Kidney (tissue), 14 donors: ENCODE results near the gene PPP6C. TPM values are rescaled to one million over a fixed set of nuclear protein-coding genes. Genes with fewer than 3 reads are reported as not detected.
"Not testable (repeated sequence)": the region's sequence is repeated elsewhere in the genome, so short reads cannot be mapped to it uniquely, and the experiment has no call there.

Source experiments
- DNase-seq, 5 donors: peaks; one replicate each; pipeline ENCODE4 v3.0.0-alpha.2; 2013 to 2020
- FAIRE-seq: peaks from 2 replicates; lab custom pipeline; 2012; peaks lifted over from hg19 to GRCh38; lab: Jason Lieb, UNC
- H3K27ac ChIP-seq, 2 donors: one replicate each; pipeline ENCODE4 v1.7.0; 2013; ENCODE audit warnings: low read depth in 2 of 2, low read length in 2 of 2, inconsistent platforms in 1 of 2
- H3K27me3 ChIP-seq: one replicate; pipeline ENCODE4 v1.7.1; 2013; ENCODE audit warnings: low read length, inconsistent platforms; ENCODE audit not compliant: control insufficient read depth, insufficient read depth
- H3K36me3 ChIP-seq, 3 donors: one replicate each; pipeline versions ENCODE4 v1.7.0 to v1.7.1; 2013; ENCODE audit warnings: low read length in 3 of 3, control low read depth in 1 of 3, inconsistent platforms in 1 of 3; ENCODE audit not compliant: insufficient read depth in 3 of 3, control insufficient read depth in 2 of 3
- H3K4me1 ChIP-seq, 3 donors: one replicate each; pipeline versions ENCODE4 v1.7.0 to v1.7.1; 2013; ENCODE audit warnings: low read length in 3 of 3, inconsistent platforms in 1 of 3, low read depth in 1 of 3; ENCODE audit not compliant: control insufficient read depth in 2 of 3, insufficient read depth in 2 of 3
- H3K4me3 ChIP-seq, 3 donors: one replicate each; pipeline versions ENCODE4 v1.7.0 to v1.8.1; 2013; ENCODE audit warnings: low read length in 3 of 3, control low read depth in 1 of 3, inconsistent platforms in 1 of 3
- H3K9ac ChIP-seq, 3 donors: one replicate each; pipeline versions ENCODE4 v1.7.0 to v1.7.1; 2013; ENCODE audit warnings: low read length in 3 of 3, control low read depth in 1 of 3, inconsistent platforms in 1 of 3
- H3K9me3 ChIP-seq, 3 donors: one replicate each; pipeline versions ENCODE4 v1.7.0 to v1.7.1; 2013; ENCODE audit warnings: low read length in 3 of 3, control low read depth in 1 of 3, inconsistent platforms in 1 of 3; ENCODE audit not compliant: control insufficient read depth in 2 of 3, insufficient read depth in 1 of 3
- intact Hi-C: fragments of 100-400 bp; cut with DNase I; formaldehyde crosslinking; loops from one replicate; pipeline ENCODE4 v1.11.1; 2022
- polyA plus RNA-seq: library from polyadenylated mRNA; stranded (reverse); fragments of 350-450 nt; fragmentation: Illumina TruSeq; extraction: RNeasy Lipid Tissue Mini Kit (QIAGEN cat#74804); gene quantifications from one replicate; pipeline ENCODE4 v1.2.3, GENCODE V29; 2014; ENCODE audit warnings: low read depth, low replicate concordance; ENCODE audit not compliant: insufficient read depth
- total RNA-seq: library from RNA; stranded (reverse); fragmentation: NEBNext Ultra II Directional; extraction: Animal tissue kit (Norgen Biotek cat#: 25700); gene quantifications from one replicate; pipeline ENCODE4 v1.2.1, GENCODE V29; 2021
- TF ChIP-seq, protein P1 (sequence below): IDR thresholded peaks from 3 replicates; pipeline ENCODE4 v1.5.1; 2012; ENCODE audit warnings: mild to moderate bottlenecking, moderate library complexity, borderline replicate concordance; ENCODE audit not compliant: insufficient read depth; ENCODE audit errors: extremely low read depth
- donor health status: control.
- donor health status: control.
- donor health status: control.
- donor health status: control.
- donor health status: control.
- donor health status: DM: yes; HTN: yes; CAD: no.
- donor health status: Normal renal cell carcinoma (clear cell type).

The PPP6C gene
- total and polyA plus RNA-seq, 2 donors from 2014 or later: 30.4 to 43.9 TPM

GRCh38 chr9:125125523-125125922 lies 64.1 kb downstream of the PPP6C start:
- no peak overlapping the region for H3K4me3 ChIP-seq
- H3K36me3 ChIP-seq: no peaks in the 10 kb centered on the region
- H3K4me1 ChIP-seq: peaks cover 0 to 4% (median 0%) of the 10 kb centered on the region in 3 donors
- no peak overlapping the region for H3K27ac ChIP-seq
- no peak for DNase-seq
- TF ChIP-seq, protein P1, sequence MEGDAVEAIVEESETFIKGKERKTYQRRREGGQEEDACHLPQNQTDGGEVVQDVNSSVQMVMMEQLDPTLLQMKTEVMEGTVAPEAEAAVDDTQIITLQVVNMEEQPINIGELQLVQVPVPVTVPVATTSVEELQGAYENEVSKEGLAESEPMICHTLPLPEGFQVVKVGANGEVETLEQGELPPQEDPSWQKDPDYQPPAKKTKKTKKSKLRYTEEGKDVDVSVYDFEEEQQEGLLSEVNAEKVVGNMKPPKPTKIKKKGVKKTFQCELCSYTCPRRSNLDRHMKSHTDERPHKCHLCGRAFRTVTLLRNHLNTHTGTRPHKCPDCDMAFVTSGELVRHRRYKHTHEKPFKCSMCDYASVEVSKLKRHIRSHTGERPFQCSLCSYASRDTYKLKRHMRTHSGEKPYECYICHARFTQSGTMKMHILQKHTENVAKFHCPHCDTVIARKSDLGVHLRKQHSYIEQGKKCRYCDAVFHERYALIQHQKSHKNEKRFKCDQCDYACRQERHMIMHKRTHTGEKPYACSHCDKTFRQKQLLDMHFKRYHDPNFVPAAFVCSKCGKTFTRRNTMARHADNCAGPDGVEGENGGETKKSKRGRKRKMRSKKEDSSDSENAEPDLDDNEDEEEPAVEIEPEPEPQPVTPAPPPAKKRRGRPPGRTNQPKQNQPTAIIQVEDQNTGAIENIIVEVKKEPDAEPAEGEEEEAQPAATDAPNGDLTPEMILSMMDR: no peak
- intact Hi-C loops: no loop called here
- no peak overlapping the region for H3K9ac ChIP-seq
- FAIRE-seq: no peak
- H3K27me3 ChIP-seq: no peaks in the 10 kb centered on the region
- no peaks in the 10 kb centered on the region for H3K9me3 ChIP-seq

DNA sequence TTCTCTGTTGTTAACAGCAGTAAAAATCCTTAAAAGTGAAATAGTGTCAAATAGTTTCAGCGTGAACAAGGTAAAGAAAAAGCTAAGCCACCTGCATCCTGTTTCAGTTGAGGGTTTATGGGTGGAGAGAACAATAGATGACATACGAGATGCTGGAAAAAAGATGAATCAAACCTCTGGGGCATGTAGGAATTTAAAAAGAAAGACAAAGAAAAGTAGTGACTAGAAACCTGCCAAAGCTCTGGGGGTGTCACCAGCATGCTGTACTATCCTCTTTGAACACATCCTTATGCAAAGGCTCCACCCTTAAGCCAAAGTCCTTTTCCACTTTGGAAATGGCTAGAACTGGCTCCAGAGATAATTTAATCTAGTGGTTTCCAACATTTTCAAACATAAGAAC lies 68.5 kb downstream of the PPP6C start:
- H3K4me1 ChIP-seq: peaks cover 0 to 3% (median 0%) of the 10 kb centered on the region in 3 donors
- TF ChIP-seq, protein P1: no peak
- H3K4me3 ChIP-seq: no peak overlapping the region
- DNase-seq (no peak), FAIRE-seq (no peak)
- intact Hi-C loops: no loop called here
- no peaks in the 10 kb centered on the region for H3K9me3 ChIP-seq
- H3K27ac ChIP-seq: no peak overlapping the region
- H3K9ac ChIP-seq: no peak overlapping the region
- no peaks in the 10 kb centered on the region for H3K36me3 ChIP-seq
- H3K27me3 ChIP-seq: no peaks in the 10 kb centered on the region

DNA sequence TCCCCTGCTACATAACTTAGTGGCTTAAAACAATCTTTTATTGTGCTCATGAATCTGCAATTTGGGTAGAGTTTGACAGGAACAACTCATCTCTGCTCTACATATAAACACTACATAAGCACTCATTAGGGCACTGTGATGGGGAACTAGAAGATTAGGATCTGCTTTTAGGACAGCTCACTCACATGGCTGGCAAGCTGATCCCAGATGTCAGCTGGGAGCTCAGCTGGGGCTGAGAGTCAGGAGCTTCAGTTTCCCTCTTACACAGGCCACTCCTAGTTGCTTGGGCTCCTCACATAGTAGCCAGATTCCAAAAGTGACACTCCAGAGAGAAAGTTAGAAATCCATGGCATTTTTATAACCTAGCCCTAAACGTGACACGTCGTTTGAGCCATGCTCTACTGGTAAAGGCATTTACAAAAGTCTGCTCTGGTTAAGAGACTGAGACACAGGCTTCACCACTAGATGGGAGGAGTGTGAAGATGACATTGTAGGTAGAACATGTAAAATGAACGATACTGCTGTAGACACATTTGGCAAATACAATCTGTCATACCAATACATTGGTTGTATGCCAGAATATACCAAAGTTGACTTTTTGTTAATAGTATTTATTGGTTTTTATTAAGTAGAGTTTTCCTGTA lies 69.8 kb downstream of the PPP6C start:
- no peaks in the 10 kb centered on the region for H3K9me3 ChIP-seq
- H3K4me3 ChIP-seq: no peak overlapping the region
- TF ChIP-seq, protein P1: no peak
- no peak overlapping the region for H3K9ac ChIP-seq
- H3K27ac ChIP-seq: no peak overlapping the region
- H3K36me3 ChIP-seq: no peaks in the 10 kb centered on the region
- DNase-seq (no peak), FAIRE-seq (no peak)
- intact Hi-C loops: no loop called here
- no peaks in the 10 kb centered on the region for H3K4me1 ChIP-seq
- H3K27me3 ChIP-seq: no peaks in the 10 kb centered on the region

GRCh38 chr9:125118696-125119095 lies 70.9 kb downstream of the PPP6C start:
- H3K4me3 ChIP-seq, FAIRE-seq, intact Hi-C loops, H3K4me1 ChIP-seq, H3K27ac ChIP-seq, DNase-seq, H3K36me3 ChIP-seq, H3K9me3 ChIP-seq, H3K9ac ChIP-seq, H3K27me3 ChIP-seq: not testable (repeated sequence)

DNA sequence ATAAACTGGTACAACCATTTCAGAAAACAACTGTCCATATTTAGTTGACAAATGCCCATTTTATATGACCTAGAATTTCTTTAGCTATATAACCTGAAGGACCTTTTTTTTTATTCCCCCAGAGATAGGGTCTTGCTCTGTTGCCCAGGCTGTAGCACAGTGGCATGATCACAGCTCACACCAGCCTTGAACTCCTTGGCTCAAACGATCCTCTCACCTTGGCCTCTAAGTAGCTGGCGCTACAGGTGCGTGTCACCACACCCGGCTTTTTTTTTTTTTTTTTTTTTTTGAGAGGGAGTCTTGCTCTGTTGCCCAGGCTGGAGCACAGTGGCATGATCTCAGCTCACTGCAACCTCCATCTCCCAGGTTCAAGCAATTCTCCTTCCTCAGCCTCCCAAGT lies 75.1 kb downstream of the PPP6C start:
- intact Hi-C loops, H3K4me3 ChIP-seq, H3K4me1 ChIP-seq, H3K9ac ChIP-seq, H3K27me3 ChIP-seq, H3K27ac ChIP-seq, DNase-seq, H3K36me3 ChIP-seq, H3K9me3 ChIP-seq, FAIRE-seq: not testable (repeated sequence)
